Measurements from ENCODE around the gene CETN3. TPM values are rescaled to one million over a fixed set of nuclear protein-coding genes. Genes with fewer than 3 reads are reported as not detected.
A peak's percentile ranks its signal among the peaks of the same experiment; 100 is the strongest.
"Not testable (repeated sequence)": the region's sequence is repeated elsewhere in the genome, so short reads cannot be mapped to it uniquely, and the experiment has no call there.

The CETN3 gene
- total RNA-seq, 1 experiment from 2014 or later = 38.6 TPM

DNA sequence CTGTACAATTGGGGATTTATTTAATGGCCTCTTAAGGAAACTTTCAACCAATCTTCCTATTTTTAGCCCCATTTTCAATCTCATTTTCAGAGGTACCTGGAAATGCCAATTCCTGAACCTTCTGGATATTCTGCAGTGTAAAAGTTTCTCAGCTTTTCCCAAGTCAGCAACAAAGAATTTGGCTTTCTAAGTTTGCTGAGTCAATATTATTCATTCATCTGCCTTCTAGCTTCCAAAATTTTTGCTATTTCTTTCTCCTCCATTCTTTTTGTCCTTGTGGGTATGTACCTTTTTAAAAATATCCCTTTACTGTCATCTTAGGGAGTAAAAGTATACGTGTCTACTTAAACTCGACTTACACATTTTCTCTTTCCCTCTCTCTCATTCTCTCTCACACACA is 25.7 kb downstream of the CETN3 start:
- DNase-seq (ENCODE audit: low read depth) = no peak

DNA sequence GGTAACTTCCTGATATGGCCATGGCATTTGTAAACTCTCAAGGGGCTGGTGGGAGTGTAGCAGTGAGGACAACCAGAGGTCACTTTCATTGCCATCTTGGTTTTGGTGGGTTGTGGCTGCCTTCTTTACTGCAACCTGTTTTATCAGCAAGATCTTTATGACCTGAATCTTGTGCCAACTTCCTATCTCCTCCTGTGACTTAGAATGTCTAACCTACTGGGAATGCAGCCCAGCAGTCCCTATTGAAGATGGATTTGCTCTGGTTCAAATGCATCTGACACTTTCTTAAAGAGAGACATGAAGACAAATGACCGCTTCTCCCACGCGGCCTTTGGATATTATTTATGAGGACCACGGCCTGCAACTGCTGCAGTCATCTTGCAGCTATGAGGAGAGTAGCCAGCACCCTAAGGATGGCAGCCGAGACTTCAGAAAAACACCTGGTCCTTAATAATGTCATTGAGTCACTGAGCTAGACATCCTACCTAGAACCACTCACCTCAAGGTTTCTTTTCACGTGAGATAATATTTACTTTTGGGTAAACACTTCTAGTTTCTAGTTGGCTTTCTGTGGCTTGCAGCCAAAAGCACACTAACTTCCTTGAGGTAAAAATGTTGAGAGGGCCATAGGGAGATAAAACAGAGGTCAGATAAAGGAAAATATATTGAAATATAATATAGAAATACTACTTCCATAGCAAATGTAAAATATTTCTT is 28.2 kb downstream of the CETN3 start:
- DNase-seq (ENCODE audit: low read depth) = peak; percentile 5

DNA sequence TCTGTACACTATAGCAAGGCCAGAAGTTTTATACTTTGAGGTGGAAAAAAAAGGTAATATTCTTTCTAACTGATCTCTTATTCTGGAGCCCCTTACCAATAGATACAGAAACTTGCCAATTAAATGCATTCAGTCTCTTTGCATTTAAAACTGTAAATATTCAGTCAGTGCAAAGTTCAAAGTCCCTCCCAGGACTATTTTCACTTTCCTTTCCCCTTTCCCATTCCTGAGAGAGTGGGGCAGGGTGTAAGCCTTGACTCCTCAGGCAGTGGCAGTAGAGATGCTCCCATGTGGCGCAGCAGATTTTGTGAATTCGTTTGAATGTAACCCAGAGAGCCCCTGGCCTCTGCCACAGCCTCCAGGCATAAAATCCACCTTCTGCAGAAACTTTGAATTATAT is 29.9 kb downstream of the CETN3 start:
- DNase-seq (ENCODE audit: low read depth) = no peak

DNA sequence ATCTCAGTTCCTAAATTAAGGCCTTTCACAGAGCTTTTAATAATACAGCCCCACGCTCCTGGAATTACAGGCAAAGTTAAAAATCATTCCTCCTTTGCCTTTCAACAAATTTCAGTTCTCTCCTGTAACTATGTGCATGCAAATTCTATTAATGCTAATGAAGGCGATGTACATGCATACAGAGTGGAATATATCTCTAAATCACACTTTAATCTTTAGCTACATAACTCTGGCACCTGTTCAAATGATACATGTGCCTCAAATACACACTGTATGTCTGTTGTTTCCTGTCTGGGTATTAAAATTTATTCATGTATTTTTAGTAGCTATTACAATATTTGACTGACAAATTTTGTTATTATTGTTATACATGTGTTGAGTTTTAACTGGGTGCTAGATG is 30.8 kb downstream of the CETN3 start:
- DNase-seq (ENCODE audit: low read depth) = no peak

DNA sequence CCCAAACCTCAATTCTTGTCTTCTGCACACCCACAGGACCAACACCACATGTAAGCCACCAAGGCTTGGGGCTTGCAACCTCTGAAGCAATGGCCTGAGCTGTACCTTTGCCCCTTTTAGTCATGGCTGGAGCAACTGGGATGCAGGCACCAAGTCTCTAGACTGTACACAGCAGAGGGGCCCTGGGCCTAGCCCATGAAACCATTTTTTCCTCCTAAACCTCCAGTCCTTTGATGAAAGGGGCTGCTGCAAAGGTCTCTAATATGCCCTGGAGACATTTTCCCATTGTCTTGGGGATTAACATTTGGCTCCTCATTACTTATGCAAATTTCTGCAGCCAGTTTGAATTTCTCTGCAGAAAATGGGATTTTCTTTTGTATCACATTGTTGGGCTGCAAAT is 38.3 kb downstream of the CETN3 start:
- not testable (repeated sequence) for DNase-seq (ENCODE audit: low read depth)

DNA sequence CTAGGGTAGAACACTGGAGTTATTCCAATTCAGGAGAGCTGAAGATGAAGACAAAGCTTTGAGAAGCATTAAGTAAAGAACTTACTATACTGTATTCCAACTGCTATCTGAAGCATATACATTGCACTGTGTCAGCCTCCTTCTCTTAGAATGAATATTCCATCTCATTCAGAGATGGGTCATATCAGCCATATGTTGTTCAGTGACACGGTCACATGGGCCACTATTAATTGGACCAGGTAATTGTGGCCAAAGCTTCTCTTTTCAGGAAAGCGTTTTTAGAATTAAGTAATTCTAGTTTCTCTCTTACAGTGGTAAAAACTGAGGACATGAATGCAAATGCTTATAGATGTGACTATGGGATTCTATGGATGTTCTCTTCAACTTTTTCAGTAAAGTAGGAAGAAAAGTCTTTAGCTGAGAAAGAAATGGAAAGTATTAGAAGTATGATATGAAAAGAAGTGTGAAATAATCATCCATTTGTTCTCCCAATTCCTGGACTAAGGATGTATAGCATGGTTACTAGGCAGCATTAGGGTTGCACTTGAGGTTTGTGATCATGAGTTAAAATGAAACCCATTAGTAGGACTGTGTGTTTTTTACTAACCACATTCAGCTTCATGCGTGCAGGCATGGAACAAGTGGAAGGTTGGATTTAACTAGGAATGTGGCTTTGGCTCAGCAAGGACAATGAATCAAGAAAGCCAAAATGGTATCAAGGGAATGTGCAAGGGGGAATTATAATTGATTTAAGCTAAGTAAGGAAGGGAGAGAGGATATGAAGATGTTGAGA is 40.9 kb downstream of the CETN3 start:
- no peak for DNase-seq (ENCODE audit: low read depth)

DNA sequence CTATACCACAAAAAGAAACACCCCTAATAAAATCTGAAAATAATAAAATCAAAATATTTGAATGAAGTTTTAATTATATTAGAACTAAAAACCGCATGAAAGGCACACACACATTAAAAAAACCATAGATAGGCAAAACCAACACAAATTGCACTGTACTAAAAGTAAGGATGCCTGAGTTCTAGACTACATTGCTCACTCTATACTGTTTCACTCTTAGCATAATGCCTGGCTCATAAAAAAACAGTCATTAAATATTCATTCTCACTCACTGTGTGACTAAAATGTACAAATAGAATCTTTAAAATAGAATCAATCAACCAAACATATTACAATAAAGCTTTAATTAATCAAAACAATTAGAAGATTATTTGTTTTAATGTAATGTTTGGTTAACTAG is 41.7 kb downstream of the CETN3 start:
- DNase-seq (ENCODE audit: low read depth) = no peak

DNA sequence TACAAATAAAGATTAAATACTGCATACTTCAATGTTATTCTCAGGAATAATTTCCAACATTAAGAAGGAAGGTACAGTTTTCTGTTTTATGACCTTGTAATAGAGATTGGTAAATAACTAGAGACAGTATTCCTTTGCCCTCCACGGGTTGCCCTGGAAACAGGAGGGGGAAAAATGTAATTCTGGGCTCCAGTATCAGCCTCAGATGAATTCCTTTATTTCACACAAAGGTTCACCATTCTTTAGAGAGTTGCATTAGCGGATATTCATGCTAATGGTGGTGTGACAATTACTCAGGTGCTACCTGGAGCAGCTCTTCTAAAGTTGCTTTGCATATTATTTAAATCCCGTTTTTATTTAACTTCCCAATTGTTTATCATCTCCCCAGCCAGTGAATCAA is 42.6 kb downstream of the CETN3 start:
- DNase-seq (ENCODE audit: low read depth) = no peak

DNA sequence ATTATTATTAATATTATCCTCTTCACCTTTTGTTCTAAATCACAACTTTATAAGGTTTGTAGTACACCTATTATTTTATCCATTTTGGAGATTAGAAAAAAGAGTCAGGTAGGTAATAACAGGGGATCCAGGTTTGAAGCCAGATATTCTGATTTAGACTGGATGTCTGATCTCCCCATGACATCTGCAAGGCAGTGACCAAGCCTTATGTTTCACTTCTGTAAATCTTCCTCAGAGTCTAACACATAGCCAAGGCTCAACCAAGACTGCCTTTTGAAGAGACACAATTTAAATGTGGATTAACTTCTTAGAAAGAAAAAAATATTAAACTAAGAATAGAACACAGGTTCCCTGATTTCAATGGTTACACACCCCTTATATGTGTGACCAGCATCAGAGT is 44.2 kb downstream of the CETN3 start:
- no peak for DNase-seq (ENCODE audit: low read depth)

DNA sequence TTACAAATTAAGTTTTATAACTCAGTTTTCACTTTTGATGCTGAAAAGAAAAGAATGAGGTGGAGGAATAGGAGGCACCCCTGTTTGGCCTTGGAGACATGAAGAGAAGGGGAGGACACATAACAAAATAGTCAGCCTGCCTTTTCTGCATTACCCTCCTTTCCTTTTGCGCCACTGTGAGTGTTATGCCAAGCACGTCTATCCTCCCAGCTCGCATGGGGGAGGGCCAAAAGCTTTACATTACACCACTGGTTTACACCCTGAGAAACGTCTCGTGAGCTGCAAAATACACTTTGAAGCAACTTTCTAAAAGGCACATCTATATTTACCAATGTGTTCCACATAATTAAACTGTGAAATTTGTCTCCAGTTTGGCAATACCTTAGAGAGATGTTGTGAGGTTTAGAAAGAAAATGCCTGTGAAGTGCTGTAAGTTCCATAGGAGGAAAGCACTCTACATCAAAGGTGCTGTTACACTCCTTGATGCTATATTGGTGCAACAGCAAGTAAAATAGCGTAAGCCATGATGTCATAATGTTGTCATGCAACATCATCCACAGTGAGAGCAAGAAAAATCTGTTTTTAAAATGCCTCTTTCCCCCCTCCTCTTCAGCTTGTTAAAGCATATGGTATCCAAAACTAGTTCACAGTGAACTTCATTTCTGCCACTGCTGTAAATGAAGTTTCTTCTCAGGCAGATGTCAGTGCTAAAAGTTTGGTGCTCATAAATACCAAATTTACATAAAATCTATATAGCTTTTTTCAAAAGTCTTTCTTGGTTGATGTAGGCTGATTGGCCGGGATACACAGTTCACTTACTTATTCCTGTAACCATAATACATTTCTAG is 50.3 kb downstream of the CETN3 start:
- no peak for DNase-seq (ENCODE audit: low read depth)

DNA sequence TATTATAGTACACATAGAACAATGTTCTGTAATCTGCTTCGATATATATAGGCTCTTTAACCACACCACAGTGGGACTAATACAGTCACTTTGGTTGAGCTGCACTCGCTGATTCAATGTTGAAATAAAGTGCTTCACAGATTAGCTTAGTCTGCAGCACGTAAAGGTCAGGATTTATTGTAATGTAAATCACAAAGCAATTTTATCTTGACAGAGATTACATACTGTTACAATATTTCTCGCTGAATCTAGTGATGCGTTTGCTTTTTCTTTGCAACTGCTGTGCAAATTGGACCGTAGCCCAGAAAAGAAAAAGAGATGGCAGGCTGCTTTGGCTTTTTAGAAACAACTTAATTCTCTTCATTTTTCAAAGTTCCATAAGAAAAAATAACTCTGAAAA is 52.9 kb downstream of the CETN3 start:
- DNase-seq (ENCODE audit: low read depth) = no peak

DNA sequence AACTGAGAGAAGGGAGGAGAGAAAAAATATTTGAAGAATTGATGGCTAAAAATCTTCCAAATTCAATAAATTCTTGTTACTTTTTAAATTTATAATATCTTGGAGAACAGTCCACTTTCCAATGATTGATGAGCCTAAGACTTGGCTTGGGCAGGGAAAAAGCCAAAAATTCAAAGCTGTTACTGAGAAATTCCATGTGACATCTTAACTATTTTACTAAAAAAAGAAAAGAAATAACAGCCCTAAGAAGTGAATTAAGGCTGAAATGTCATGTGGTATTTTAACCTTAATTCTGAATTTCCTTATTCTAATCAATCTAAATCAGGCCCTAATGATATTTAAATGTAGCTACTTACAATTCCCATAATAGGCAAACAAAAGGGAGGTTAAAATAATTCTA is 53.4 kb downstream of the CETN3 start:
- DNase-seq (ENCODE audit: low read depth) = no peak

DNA sequence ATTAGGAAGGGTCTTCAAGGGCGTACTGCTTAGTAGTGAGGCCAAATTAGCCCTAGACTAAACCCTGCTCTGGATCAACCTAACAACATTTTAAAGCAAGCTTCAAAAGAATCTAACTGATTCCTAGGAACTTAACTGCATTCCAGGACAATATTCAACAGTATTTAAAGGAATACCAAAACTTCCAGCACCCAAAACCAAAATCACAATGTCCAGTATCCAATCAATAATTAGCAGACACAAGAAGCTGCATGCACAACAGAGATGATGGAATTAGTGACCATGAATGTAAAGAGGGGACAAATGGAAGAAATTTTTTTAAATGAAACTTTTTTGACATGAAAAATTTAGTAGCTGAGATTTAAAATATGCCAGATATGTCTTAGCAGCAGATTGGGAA is 53.9 kb downstream of the CETN3 start:
- no peak for DNase-seq (ENCODE audit: low read depth)

DNA sequence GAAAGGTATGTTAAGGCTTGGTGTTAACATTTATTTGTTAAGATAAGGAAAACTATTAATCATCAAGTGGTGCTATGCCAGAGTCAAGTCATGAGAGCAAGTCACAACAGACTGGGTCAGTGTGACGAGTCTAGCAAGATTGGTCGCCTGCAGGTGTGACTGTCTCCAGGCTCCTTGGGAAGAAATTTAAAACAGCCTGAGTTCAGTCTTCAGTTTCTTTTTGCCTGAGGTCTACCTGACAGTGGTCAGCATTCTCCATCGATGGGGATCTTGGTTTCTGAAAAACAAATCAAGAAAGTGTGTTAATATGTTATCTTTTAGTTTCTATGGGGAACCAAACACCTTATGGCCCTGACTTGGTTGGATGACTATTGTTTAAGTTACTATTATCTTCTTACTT is 56.3 kb downstream of the CETN3 start:
- no peak for DNase-seq (ENCODE audit: low read depth)

DNA sequence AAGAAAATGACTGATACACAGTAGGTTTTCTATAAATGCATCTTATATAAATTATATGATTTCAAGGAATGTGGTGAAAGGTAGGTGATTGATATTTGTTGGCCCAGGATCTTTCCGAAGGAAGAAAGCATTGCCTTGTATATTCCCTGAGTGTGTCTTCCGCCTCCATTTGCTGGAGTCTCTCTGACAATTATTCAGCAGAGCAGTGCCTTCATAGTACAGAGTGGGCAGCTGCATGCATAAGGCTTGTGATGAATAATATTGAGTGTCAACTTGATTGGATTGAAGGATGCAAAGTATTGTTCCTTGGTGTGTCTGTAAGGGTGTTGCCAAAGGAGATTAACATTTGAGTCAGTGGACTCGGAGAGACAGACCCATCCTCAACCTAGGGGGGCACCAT is 58.5 kb downstream of the CETN3 start:
- DNase-seq (ENCODE audit: low read depth) = no peak

DNA sequence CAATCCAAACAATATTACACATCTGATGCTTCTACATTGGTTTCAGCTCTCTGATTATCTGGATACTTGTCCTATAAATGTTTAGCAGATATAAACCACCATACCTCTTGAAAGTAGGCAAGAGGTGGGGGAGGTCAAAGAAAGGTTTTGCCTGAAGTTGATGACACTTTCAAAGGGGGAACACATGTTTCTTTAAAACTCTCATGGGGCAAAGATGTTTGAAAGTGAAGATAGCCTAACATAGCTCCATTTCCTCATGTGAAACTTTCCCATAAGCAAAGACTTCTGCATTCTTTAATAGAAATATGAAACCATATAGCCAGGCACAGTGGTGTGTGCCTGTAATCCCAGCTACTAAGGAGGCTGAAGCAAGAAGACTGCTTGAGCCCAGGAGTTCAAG is 62.1 kb downstream of the CETN3 start:
- no peak for DNase-seq (ENCODE audit: low read depth)

DNA sequence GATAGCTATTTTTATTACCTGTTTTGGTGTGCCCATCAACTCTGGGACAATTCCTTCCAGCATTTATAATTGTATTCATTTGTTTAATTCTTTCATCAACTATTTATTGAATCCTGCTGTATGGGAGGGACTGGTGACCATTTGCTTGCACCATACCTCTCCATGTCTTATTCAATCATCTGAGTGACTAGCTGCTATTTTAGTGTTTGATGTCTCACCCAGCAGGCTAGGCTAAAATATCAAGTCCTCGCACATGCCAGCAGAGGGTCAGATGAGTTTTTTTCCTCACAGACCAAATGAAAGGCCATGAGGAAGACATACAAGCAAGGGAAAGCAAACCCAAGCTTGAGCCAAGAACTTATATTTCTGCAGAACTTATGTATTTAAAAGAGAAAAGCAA is 63.9 kb downstream of the CETN3 start:
- DNase-seq (ENCODE audit: low read depth) = no peak

DNA sequence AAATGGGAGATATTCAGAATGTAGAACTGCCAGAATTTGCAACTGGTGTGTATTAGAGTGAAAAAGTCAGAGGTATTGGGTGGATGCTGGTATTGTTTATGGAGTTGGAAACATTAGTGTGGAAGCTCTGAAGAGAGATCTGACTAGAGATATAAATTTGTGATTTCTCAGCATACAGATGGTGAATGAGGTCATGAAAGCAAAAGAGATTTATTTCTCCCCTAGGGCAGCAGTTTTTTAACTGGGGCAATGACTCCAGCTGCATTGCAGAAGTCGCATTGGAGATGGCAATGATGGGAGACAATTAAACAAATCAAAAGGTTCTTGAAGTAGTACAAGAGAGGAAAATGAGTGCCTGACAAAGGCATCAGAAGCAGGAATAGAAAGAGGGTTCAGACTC is 64.9 kb downstream of the CETN3 start:
- no peak for DNase-seq (ENCODE audit: low read depth)

DNA sequence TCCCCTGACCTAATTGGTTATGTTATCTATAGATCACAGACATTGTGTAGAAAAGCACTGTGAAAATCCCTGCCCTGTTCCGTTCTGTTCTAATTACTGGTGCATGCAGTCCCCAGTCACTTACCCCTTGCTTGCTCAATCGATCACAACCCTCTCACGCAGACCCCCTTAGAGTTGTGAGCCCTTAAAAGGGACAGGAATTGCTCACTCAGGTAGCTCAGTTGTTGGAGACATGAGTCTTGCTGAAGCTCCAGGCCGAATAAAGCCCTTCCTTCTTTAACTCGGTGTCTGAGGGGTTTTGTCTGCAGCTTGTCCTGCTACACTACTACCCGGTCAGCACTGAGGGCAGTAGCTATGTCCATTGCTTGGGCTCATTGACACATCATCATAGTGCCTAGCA is 65.8 kb downstream of the CETN3 start:
- not testable (repeated sequence) for DNase-seq (ENCODE audit: low read depth)

DNA sequence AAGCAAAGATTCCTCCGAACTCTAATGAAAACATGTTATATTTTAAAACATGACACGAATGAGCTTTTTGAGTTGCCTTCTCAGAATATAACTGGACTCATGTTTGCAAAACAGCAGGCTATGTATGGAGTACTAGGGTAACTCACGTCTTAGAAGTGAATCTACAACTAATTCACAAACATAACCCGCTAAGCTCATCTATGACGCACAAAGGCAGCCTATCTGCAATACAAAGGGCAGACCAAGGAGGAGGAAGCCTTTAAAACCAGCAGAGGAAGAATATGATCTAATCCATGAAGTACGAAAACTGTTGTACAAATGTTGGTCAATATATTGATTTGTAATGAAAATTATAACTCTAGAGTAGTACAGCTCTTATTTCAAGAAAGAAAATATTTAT is 67.0 kb downstream of the CETN3 start:
- DNase-seq (ENCODE audit: low read depth) = no peak
